H1 (cell line): ENCODE data around the gene OGFOD2.

Experiments used
- ASH2L ChIP-seq: fragments of 200-600, 300-600 bp; sonication (generic); IDR thresholded peaks from one replicate; pipeline ENCODE4 v1.7.1; 2017; ENCODE audit warnings: low read length
- CEBPB ChIP-seq: IDR thresholded peaks from 2 replicates; pipeline ENCODE4 v1.6.1; 2012; ENCODE audit warnings: low read depth, low read length
- CTCF ChIP-seq, 3 experiments: IDR thresholded peaks; 1 replicate in 2 of 3; 2 replicates in 1 of 3; pipeline versions ENCODE4 v1.5.1 to v1.6.1; 2011; ENCODE audit warnings: low read length in 3 of 3, mild to moderate bottlenecking in 3 of 3, inconsistent platforms in 2 of 3, low read depth in 1 of 3, moderate library complexity in 1 of 3; ENCODE audit not compliant: insufficient read depth in 1 of 3; ENCODE audit errors: control extremely low read depth in 1 of 3
- E2F6 ChIP-seq: IDR thresholded peaks from 2 replicates; pipeline ENCODE4 v1.6.1; 2012; ENCODE audit warnings: inconsistent platforms
- EZH2 ChIP-seq: fragments of 200-600 bp; sonication (generic); IDR thresholded peaks from 2 replicates; pipeline ENCODE4 v1.7.1; 2012; ENCODE audit warnings: low read depth, mild to moderate bottlenecking, moderate library complexity, low read length, inconsistent platforms; ENCODE audit not compliant: severe bottlenecking
- GABPA ChIP-seq: IDR thresholded peaks from 2 replicates; pipeline ENCODE4 v1.6.1; 2011; ENCODE audit warnings: mild to moderate bottlenecking, low read length, moderate library complexity, borderline replicate concordance; ENCODE audit not compliant: insufficient read depth
- MAX ChIP-seq: IDR thresholded peaks from 2 replicates; pipeline ENCODE4 v1.6.1; 2012; ENCODE audit warnings: inconsistent platforms
- PHF8 ChIP-seq: fragments of 200-600 bp; sonication (generic); conservative IDR thresholded peaks from 2 replicates; pipeline ENCODE4 v1.7.1; 2012; ENCODE audit warnings: low read depth, mild to moderate bottlenecking, inconsistent platforms, low read length, moderate library complexity
- POLR2A ChIP-seq, 2 experiments: IDR thresholded peaks; 1 replicate in 1 of 2; 2 replicates in 1 of 2; pipeline ENCODE4 v1.6.1; 2011; ENCODE audit warnings: low read depth in 2 of 2, low read length in 2 of 2, mild to moderate bottlenecking in 2 of 2; ENCODE audit errors: control extremely low read depth in 1 of 2
- RAD21 ChIP-seq, 2 experiments: IDR thresholded peaks in 1 of 2; conservative IDR thresholded peaks in 1 of 2; 2 replicates each; pipeline ENCODE4 v1.6.1; 2011; ENCODE audit warnings: low read depth in 2 of 2, low read length in 2 of 2, improper control_type of control experiment in 1 of 2, inconsistent platforms in 1 of 2, mild to moderate bottlenecking in 1 of 2, moderate library complexity in 1 of 2
- TAF1 ChIP-seq: IDR thresholded peaks from 2 replicates; pipeline ENCODE4 v1.6.1; 2011; ENCODE audit warnings: mild to moderate bottlenecking, low read depth, low read length

GRCh38 chr12:122956035-122956434, 19.0 kb upstream of the OGFOD2 start:
- TF ChIP-seq MAX (no peak), GABPA (no peak), ASH2L (no peak), EZH2 (no peak), CEBPB (no peak), CTCF (IDR thresholded peaks at IDR 0.05; ENCODE audit: control extremely low read depth in 1 of 3, insufficient read depth in 1 of 3, low read depth in 1 of 3, low read length in 3 of 3) (no peak), TAF1 (no peak), POLR2A (IDR thresholded peaks at IDR 0.05; ENCODE audit: control extremely low read depth in 1 of 2, low read depth in 2 of 2, low read length in 2 of 2) (no peak), RAD21 (IDR thresholded peaks at IDR 0.05 in 1 of 2, conservative IDR thresholded peaks at IDR 0.05 in 1 of 2; ENCODE audit: low read depth in 2 of 2, low read length in 2 of 2) (no peak), E2F6 (no peak), PHF8 (no peak)
